ENCODE measurements around the gene TMEM101.

- no peak for TF ChIP-seq SMC3 (IDR thresholded peaks at IDR 0.05; ENCODE audit: low read length)
- no peak for TF ChIP-seq ZFP41 (CRISPR knock-in tag; IDR thresholded peaks at IDR 0.05; ENCODE audit: borderline replicate concordance)
- TF ChIP-seq ARID2 (CRISPR knock-in tag; IDR thresholded peaks at IDR 0.05; ENCODE audit: borderline replicate concordance) = no peak
- TF ChIP-seq ARNTL (CRISPR knock-in tag; IDR thresholded peaks at IDR 0.05) = no peak
- no peak for TF ChIP-seq ZNF629 (CRISPR knock-in tag; conservative IDR thresholded peaks at IDR 0.05)
- no peak for TF ChIP-seq ZNF777 (CRISPR knock-in tag; IDR thresholded peaks at IDR 0.05)
- TF ChIP-seq ZNF792 (CRISPR knock-in tag; IDR thresholded peaks at IDR 0.05) = no peak
- TF ChIP-seq ZNF292 (CRISPR knock-in tag; IDR thresholded peaks at IDR 0.05; ENCODE audit: borderline replicate concordance, low read depth) = no peak
- TF ChIP-seq, protein P1, sequence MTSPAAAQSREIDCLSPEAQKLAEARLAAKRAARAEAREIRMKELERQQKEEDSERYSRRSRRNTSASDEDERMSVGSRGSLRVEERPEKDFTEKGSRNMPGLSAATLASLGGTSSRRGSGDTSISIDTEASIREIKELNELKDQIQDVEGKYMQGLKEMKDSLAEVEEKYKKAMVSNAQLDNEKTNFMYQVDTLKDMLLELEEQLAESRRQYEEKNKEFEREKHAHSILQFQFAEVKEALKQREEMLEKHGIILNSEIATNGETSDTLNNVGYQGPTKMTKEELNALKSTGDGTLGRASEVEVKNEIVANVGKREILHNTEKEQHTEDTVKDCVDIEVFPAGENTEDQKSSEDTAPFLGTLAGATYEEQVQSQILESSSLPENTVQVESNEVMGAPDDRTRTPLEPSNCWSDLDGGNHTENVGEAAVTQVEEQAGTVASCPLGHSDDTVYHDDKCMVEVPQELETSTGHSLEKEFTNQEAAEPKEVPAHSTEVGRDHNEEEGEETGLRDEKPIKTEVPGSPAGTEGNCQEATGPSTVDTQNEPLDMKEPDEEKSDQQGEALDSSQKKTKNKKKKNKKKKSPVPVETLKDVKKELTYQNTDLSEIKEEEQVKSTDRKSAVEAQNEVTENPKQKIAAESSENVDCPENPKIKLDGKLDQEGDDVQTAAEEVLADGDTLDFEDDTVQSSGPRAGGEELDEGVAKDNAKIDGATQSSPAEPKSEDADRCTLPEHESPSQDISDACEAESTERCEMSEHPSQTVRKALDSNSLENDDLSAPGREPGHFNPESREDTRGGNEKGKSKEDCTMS (CRISPR knock-in tag; conservative IDR thresholded peaks at IDR 0.05) = no peak
- TF ChIP-seq YY1 (IDR thresholded peaks at IDR 0.05; ENCODE audit: insufficient read depth, insufficient replicate concordance, low read depth, low read length) = no peak
- TF ChIP-seq GATAD2A (CRISPR knock-in tag; IDR thresholded peaks at IDR 0.05) = no peak
- TF ChIP-seq RXRA (CRISPR knock-in tag; IDR thresholded peaks at IDR 0.05) = no peak
These were observed 23.8 kb upstream of the TMEM101 start for GRCh38 chr17:44038604-44039011.

Measured in HepG2 (cell line).